ENCODE measurements around the gene SLC4A5. TPM values are rescaled to one million over a fixed set of nuclear protein-coding genes. Genes with fewer than 3 reads are reported as not detected.
"Not testable (repeated sequence)": the region's sequence is repeated elsewhere in the genome, so short reads cannot be mapped to it uniquely, and the experiment has no call there.

SLC4A5 gene
- total RNA-seq, 1 experiment from 2014 or later, result 0.17 TPM

- DNase-seq (ENCODE audit: low read depth), result no peak
Measured at GRCh38 chr2:74235041-74235440, 108.2 kb downstream of the SLC4A5 start.

- no peak for DNase-seq (ENCODE audit: low read depth)
Measured at GRCh38 chr2:74233648-74234047, 109.6 kb downstream of the SLC4A5 start.

GRCh38 chr2:74232426-74232825 lies 110.8 kb downstream of the SLC4A5 start:
- no peak for DNase-seq (ENCODE audit: low read depth)

GRCh38 chr2:74229865-74230264 lies 113.4 kb downstream of the SLC4A5 start:
- not testable (repeated sequence) for DNase-seq (ENCODE audit: low read depth)

GRCh38 chr2:74228772-74229171 lies 114.4 kb downstream of the SLC4A5 start:
- no peak for DNase-seq (ENCODE audit: low read depth)

- no peak for DNase-seq (ENCODE audit: low read depth)
Measured at GRCh38 chr2:74227646-74228045, 115.6 kb downstream of the SLC4A5 start.

GRCh38 chr2:74226648-74227213 lies 116.5 kb downstream of the SLC4A5 start:
- DNase-seq (ENCODE audit: low read depth), result no peak

GRCh38 chr2:74225698-74226459 lies 117.3 kb downstream of the SLC4A5 start:
- DNase-seq (ENCODE audit: low read depth), result no peak

- no peak for DNase-seq (ENCODE audit: low read depth)
Measured at GRCh38 chr2:74223941-74224770, 119.1 kb downstream of the SLC4A5 start.

GRCh38 chr2:74222300-74222650 lies 120.9 kb downstream of the SLC4A5 start:
- DNase-seq (ENCODE audit: low read depth), result no peak

GRCh38 chr2:74221604-74222299 lies 121.5 kb downstream of the SLC4A5 start:
- no peak for DNase-seq (ENCODE audit: low read depth)

- DNase-seq (ENCODE audit: low read depth), result no peak
Measured at GRCh38 chr2:74221091-74221490, 122.1 kb downstream of the SLC4A5 start.

GRCh38 chr2:74219846-74220486 lies 123.2 kb downstream of the SLC4A5 start:
- DNase-seq (ENCODE audit: low read depth), result no peak

- DNase-seq (ENCODE audit: low read depth), result no peak
Measured at GRCh38 chr2:74216642-74217041, 126.6 kb downstream of the SLC4A5 start.

- not testable (repeated sequence) for DNase-seq (ENCODE audit: low read depth)
Measured at GRCh38 chr2:74215771-74216170, 127.4 kb downstream of the SLC4A5 start.

GRCh38 chr2:74212702-74213410 lies 130.4 kb downstream of the SLC4A5 start:
- DNase-seq (ENCODE audit: low read depth), result no peak

GRCh38 chr2:74206180-74206688 lies 137.0 kb downstream of the SLC4A5 start:
- DNase-seq (ENCODE audit: low read depth), result peak; percentile 23

GRCh38 chr2:74205596-74205995 lies 137.6 kb downstream of the SLC4A5 start:
- DNase-seq (ENCODE audit: low read depth), result no peak

GRCh38 chr2:74205113-74205512 lies 138.1 kb downstream of the SLC4A5 start:
- DNase-seq (ENCODE audit: low read depth), result no peak

- no peak for DNase-seq (ENCODE audit: low read depth)
Measured at GRCh38 chr2:74204436-74204835, 138.8 kb downstream of the SLC4A5 start.

GRCh38 chr2:74201596-74201995 lies 141.6 kb downstream of the SLC4A5 start:
- peak; percentile 35 for DNase-seq (ENCODE audit: low read depth)

Data from Daoy (cell line).